ENCODE data around the gene ADAM22. TPM values are rescaled to one million over a fixed set of nuclear protein-coding genes. Genes with fewer than 3 reads are reported as not detected.
"Not testable (repeated sequence)": the region's sequence is repeated elsewhere in the genome, so short reads cannot be mapped to it uniquely, and the experiment has no call there.

ADAM22 gene
- total and polyA plus RNA-seq, 2 donors from 2014 or later, result 2.2 to 7.9 TPM

- Histone ChIP-seq H3K27ac (ENCODE audit: low read depth in 2 of 2, low read length in 2 of 2) (no peak overlapping the region), H3K9me3 (ENCODE audit: control insufficient read depth in 2 of 3, insufficient read depth in 1 of 3, low read length in 3 of 3) (peaks cover 0 to 4% (median 0%) of the 10 kb centered on the region in 3 donors), H3K27me3 (ENCODE audit: control insufficient read depth, insufficient read depth, low read length) (no peaks in the 10 kb centered on the region), H3K4me1 (ENCODE audit: control insufficient read depth in 2 of 3, insufficient read depth in 2 of 3, low read depth in 1 of 3, low read length in 3 of 3) (no peaks in the 10 kb centered on the region), H3K9ac (ENCODE audit: low read length in 3 of 3) (no peak overlapping the region), H3K4me3 (ENCODE audit: low read length in 3 of 3) (no peak overlapping the region), H3K36me3 (ENCODE audit: control insufficient read depth in 2 of 3, insufficient read depth in 3 of 3, low read length in 3 of 3) (no peaks in the 10 kb centered on the region)
- TF ChIP-seq CTCF (IDR thresholded peaks at IDR 0.05; ENCODE audit: borderline replicate concordance, extremely low read depth, insufficient read depth), result no peak
- intact Hi-C loops (cut with DNase I), result no loop called here
- no peak for DNase-seq
- no peak for FAIRE-seq
Observed at GRCh38 chr7:88156356-88156755, 222.3 kb downstream of the ADAM22 start.

DNA sequence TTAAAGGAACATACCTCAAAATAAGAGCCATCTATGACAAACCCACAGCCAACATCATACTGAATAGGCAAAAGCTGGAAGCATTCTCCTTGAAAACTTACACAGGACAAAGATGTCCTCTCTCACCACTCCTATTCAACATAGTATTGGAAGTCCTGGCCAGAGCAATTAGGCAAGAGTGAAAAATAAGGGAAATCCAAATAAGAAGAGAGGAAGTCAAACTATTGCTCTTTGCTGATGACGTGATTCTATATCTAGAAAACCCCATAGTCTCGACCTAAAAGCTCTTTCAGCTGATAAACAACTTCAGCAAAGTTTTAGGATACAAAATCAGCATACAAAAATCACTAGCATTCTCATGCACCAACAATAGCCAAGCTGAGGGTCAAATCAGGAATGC, 225.7 kb downstream of the ADAM22 start:
- DNase-seq; H3K4me1 ChIP-seq (ENCODE audit: control insufficient read depth in 2 of 3, insufficient read depth in 2 of 3, low read depth in 1 of 3, low read length in 3 of 3); H3K4me3 ChIP-seq (ENCODE audit: low read length in 3 of 3); H3K36me3 ChIP-seq (ENCODE audit: control insufficient read depth in 2 of 3, insufficient read depth in 3 of 3, low read length in 3 of 3); H3K27me3 ChIP-seq (ENCODE audit: control insufficient read depth, insufficient read depth, low read length); H3K27ac ChIP-seq (ENCODE audit: low read depth in 2 of 2, low read length in 2 of 2); H3K9me3 ChIP-seq (ENCODE audit: control insufficient read depth in 2 of 3, insufficient read depth in 1 of 3, low read length in 3 of 3); intact Hi-C loops (cut with DNase I); FAIRE-seq; H3K9ac ChIP-seq (ENCODE audit: low read length in 3 of 3): not testable (repeated sequence)

GRCh38 chr7:88165697-88166096, 231.6 kb downstream of the ADAM22 start:
- intact Hi-C loops (cut with DNase I), result no loop called here
- no peak for FAIRE-seq

DNA sequence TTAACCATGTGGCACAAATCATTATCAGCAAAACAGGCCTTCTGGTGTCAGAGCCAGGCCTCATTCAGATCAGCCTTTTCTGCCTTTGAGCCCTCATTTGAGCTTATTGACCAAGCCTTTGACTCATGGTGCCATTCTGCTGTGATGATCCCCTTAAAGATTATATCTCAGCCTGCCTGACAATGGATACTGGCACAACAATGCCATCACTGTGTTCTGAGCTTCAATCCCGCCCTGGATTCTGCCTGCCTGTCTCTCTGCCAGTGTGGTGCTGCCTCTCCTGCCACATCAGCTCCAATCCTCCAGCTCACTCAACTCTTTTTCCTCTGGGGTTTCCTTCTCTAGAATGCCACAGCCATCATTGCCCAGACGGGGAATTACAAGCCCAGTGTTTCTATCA, 233.2 kb downstream of the ADAM22 start:
- DNase-seq (no peak), FAIRE-seq (no peak)
- TF ChIP-seq CTCF (IDR thresholded peaks at IDR 0.05; ENCODE audit: borderline replicate concordance, extremely low read depth, insufficient read depth), result no peak
- Histone ChIP-seq H3K36me3 (ENCODE audit: control insufficient read depth in 2 of 3, insufficient read depth in 3 of 3, low read length in 3 of 3) (no peaks in the 10 kb centered on the region), H3K9ac (ENCODE audit: low read length in 3 of 3) (no peak overlapping the region), H3K27ac (ENCODE audit: low read depth in 2 of 2, low read length in 2 of 2) (no peak overlapping the region), H3K4me1 (ENCODE audit: control insufficient read depth in 2 of 3, insufficient read depth in 2 of 3, low read depth in 1 of 3, low read length in 3 of 3) (no peaks in the 10 kb centered on the region), H3K27me3 (ENCODE audit: control insufficient read depth, insufficient read depth, low read length) (no peaks in the 10 kb centered on the region), H3K9me3 (ENCODE audit: control insufficient read depth in 2 of 3, insufficient read depth in 1 of 3, low read length in 3 of 3) (no peaks in the 10 kb centered on the region), H3K4me3 (ENCODE audit: low read length in 3 of 3) (no peak overlapping the region)
- intact Hi-C loops (cut with DNase I), result no loop called here

More at GRCh38 chr7:88165697-88166096, 231.6 kb downstream of the ADAM22 start:
- no peaks in the 10 kb centered on the region for H3K27me3 ChIP-seq (ENCODE audit: control insufficient read depth, insufficient read depth, low read length)
- no peak overlapping the region for H3K4me3 ChIP-seq (ENCODE audit: low read length in 3 of 3)
- no peak for DNase-seq
- no peaks in the 10 kb centered on the region for H3K36me3 ChIP-seq (ENCODE audit: control insufficient read depth in 2 of 3, insufficient read depth in 3 of 3, low read length in 3 of 3)
- H3K9ac ChIP-seq (ENCODE audit: low read length in 3 of 3), result no peak overlapping the region
- TF ChIP-seq CTCF (IDR thresholded peaks at IDR 0.05; ENCODE audit: borderline replicate concordance, extremely low read depth, insufficient read depth), result no peak
- no peaks in the 10 kb centered on the region for H3K4me1 ChIP-seq (ENCODE audit: control insufficient read depth in 2 of 3, insufficient read depth in 2 of 3, low read depth in 1 of 3, low read length in 3 of 3)
- no peak overlapping the region for H3K27ac ChIP-seq (ENCODE audit: low read depth in 2 of 2, low read length in 2 of 2)
- H3K9me3 ChIP-seq (ENCODE audit: control insufficient read depth in 2 of 3, insufficient read depth in 1 of 3, low read length in 3 of 3), result no peaks in the 10 kb centered on the region

Measured in kidney (tissue), 14 donors.